Kidney (tissue), 14 donors: ENCODE results near the gene ATF6B. TPM values are rescaled to one million over a fixed set of nuclear protein-coding genes. Genes with fewer than 3 reads are reported as not detected.

Source experiments
- DNase-seq, 5 donors: peaks; one replicate each; pipeline ENCODE4 v3.0.0-alpha.2; 2013 to 2020
- FAIRE-seq: peaks from 2 replicates; lab custom pipeline; 2012; peaks lifted over from hg19 to GRCh38; lab: Jason Lieb, UNC
- H3K27ac ChIP-seq, 2 donors: one replicate each; pipeline ENCODE4 v1.7.0; 2013; ENCODE audit warnings: low read depth in 2 of 2, low read length in 2 of 2, inconsistent platforms in 1 of 2
- H3K27me3 ChIP-seq: one replicate; pipeline ENCODE4 v1.7.1; 2013; ENCODE audit warnings: low read length, inconsistent platforms; ENCODE audit not compliant: control insufficient read depth, insufficient read depth
- H3K36me3 ChIP-seq, 3 donors: one replicate each; pipeline versions ENCODE4 v1.7.0 to v1.7.1; 2013; ENCODE audit warnings: low read length in 3 of 3, control low read depth in 1 of 3, inconsistent platforms in 1 of 3; ENCODE audit not compliant: insufficient read depth in 3 of 3, control insufficient read depth in 2 of 3
- H3K4me1 ChIP-seq, 3 donors: one replicate each; pipeline versions ENCODE4 v1.7.0 to v1.7.1; 2013; ENCODE audit warnings: low read length in 3 of 3, inconsistent platforms in 1 of 3, low read depth in 1 of 3; ENCODE audit not compliant: control insufficient read depth in 2 of 3, insufficient read depth in 2 of 3
- H3K4me3 ChIP-seq, 3 donors: one replicate each; pipeline versions ENCODE4 v1.7.0 to v1.8.1; 2013; ENCODE audit warnings: low read length in 3 of 3, control low read depth in 1 of 3, inconsistent platforms in 1 of 3
- H3K9ac ChIP-seq, 3 donors: one replicate each; pipeline versions ENCODE4 v1.7.0 to v1.7.1; 2013; ENCODE audit warnings: low read length in 3 of 3, control low read depth in 1 of 3, inconsistent platforms in 1 of 3
- H3K9me3 ChIP-seq, 3 donors: one replicate each; pipeline versions ENCODE4 v1.7.0 to v1.7.1; 2013; ENCODE audit warnings: low read length in 3 of 3, control low read depth in 1 of 3, inconsistent platforms in 1 of 3; ENCODE audit not compliant: control insufficient read depth in 2 of 3, insufficient read depth in 1 of 3
- intact Hi-C: fragments of 100-400 bp; cut with DNase I; formaldehyde crosslinking; loops from one replicate; pipeline ENCODE4 v1.11.1; 2022
- polyA plus RNA-seq: library from polyadenylated mRNA; stranded (reverse); fragments of 350-450 nt; fragmentation: Illumina TruSeq; extraction: RNeasy Lipid Tissue Mini Kit (QIAGEN cat#74804); gene quantifications from one replicate; pipeline ENCODE4 v1.2.3, GENCODE V29; 2014; ENCODE audit warnings: low read depth, low replicate concordance; ENCODE audit not compliant: insufficient read depth
- total RNA-seq: library from RNA; stranded (reverse); fragmentation: NEBNext Ultra II Directional; extraction: Animal tissue kit (Norgen Biotek cat#: 25700); gene quantifications from one replicate; pipeline ENCODE4 v1.2.1, GENCODE V29; 2021
- TF ChIP-seq, protein P1 (sequence below): IDR thresholded peaks from 3 replicates; pipeline ENCODE4 v1.5.1; 2012; ENCODE audit warnings: mild to moderate bottlenecking, moderate library complexity, borderline replicate concordance; ENCODE audit not compliant: insufficient read depth; ENCODE audit errors: extremely low read depth
- donor health status: control.
- donor health status: control.
- donor health status: control.
- donor health status: control.
- donor health status: control.
- donor health status: DM: yes; HTN: yes; CAD: no.
- donor health status: Normal renal cell carcinoma (clear cell type).

The ATF6B gene
- total and polyA plus RNA-seq, 2 donors from 2014 or later: 40.3 to 104 TPM

GRCh38 chr6:32156891-32157290 is 28.8 kb upstream of the ATF6B start:
- intact Hi-C loops: no loop called here
- no peaks in the 10 kb centered on the region for H3K9me3 ChIP-seq
- DNase-seq: no peak
- H3K4me3 ChIP-seq: no peak overlapping the region
- TF ChIP-seq, protein P1, sequence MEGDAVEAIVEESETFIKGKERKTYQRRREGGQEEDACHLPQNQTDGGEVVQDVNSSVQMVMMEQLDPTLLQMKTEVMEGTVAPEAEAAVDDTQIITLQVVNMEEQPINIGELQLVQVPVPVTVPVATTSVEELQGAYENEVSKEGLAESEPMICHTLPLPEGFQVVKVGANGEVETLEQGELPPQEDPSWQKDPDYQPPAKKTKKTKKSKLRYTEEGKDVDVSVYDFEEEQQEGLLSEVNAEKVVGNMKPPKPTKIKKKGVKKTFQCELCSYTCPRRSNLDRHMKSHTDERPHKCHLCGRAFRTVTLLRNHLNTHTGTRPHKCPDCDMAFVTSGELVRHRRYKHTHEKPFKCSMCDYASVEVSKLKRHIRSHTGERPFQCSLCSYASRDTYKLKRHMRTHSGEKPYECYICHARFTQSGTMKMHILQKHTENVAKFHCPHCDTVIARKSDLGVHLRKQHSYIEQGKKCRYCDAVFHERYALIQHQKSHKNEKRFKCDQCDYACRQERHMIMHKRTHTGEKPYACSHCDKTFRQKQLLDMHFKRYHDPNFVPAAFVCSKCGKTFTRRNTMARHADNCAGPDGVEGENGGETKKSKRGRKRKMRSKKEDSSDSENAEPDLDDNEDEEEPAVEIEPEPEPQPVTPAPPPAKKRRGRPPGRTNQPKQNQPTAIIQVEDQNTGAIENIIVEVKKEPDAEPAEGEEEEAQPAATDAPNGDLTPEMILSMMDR: no peak
- H3K9ac ChIP-seq: no peak overlapping the region
- peaks cover 5 to 22% (median 12%) of the 10 kb centered on the region in 3 donors for H3K36me3 ChIP-seq
- FAIRE-seq: no peak
- no peak overlapping the region for H3K27ac ChIP-seq
- peaks cover 4 to 20% (median 13%) of the 10 kb centered on the region in 3 donors for H3K4me1 ChIP-seq
- no peaks in the 10 kb centered on the region for H3K27me3 ChIP-seq

DNA sequence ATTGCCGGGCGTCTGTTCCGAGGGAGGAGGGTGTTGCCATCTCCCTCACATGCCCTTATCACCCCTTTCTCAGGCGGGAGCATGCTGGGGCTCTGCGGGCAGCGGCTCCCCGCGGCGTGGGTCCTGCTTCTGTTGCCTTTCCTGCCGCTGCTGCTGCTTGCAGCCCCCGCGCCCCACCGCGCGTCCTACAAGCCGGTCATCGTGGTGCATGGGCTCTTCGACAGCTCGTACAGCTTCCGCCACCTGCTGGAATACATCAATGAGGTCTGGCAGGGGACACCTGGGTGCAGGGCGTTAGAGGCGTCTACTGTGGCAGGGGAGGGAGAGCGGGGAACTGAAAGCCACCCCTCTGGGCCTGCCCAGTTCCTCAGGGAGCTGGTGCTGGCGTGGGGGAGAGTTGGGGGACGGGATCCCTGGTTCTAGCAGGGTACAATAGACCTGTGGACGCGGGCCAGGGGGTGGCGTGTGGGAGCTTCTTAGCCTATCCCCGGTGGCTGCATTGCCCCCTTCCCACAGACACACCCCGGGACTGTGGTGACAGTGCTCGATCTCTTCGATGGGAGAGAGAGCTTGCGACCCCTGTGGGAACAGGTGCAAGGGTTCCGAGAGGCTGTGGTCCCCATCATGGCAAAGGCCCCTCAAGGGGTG is 26.6 kb upstream of the ATF6B start:
- TF ChIP-seq, protein P1: peak; percentile 59
- peak; percentile 84 to 93 (median 90) for DNase-seq
- peaks cover 5 to 22% (median 12%) of the 10 kb centered on the region in 3 donors for H3K36me3 ChIP-seq
- intact Hi-C loops: no loop called here
- peak overlapping the region; percentile 82 to 91 (median 83) for H3K9ac ChIP-seq
- no peaks in the 10 kb centered on the region for H3K9me3 ChIP-seq
- no peaks in the 10 kb centered on the region for H3K27me3 ChIP-seq
- H3K4me3 ChIP-seq: peak overlapping the region; percentile 89 to 99 (median 96)
- H3K27ac ChIP-seq: peak overlapping the region; percentile 88 to 98
- H3K4me1 ChIP-seq: peaks cover 4 to 20% (median 13%) of the 10 kb centered on the region in 3 donors
- FAIRE-seq: no peak

GRCh38 chr6:32153564-32154513 is 25.8 kb upstream of the ATF6B start, which contains the start of gene PPT2:
Gene PPT2 (plus strand): TSS chr6:32154141. CDS start chr6:32154595, 454 bp downstream.
- DNase-seq: peak; percentile 95 to 98 (median 97)
- Histone ChIP-seq H3K9ac (peak within 1 kb of the TSS; percentile 82 to 91 (median 83)), H3K27me3 (no peaks in the 10 kb centered on the region), H3K4me3 (peak within 1 kb of the TSS; percentile 89 to 99 (median 96)), H3K27ac (peak within 1 kb of the TSS; percentile 88 to 98), H3K4me1 (peaks cover 4 to 20% (median 13%) of the 10 kb centered on the region in 3 donors), H3K36me3 (peaks cover 5 to 22% (median 12%) of the 10 kb centered on the region in 3 donors), H3K9me3 (no peaks in the 10 kb centered on the region)
- TF ChIP-seq, protein P1: peak; percentile 1
- intact Hi-C loops: no loop called here
- no peak for FAIRE-seq
